Activated T-helper 1 cell treated with Interleukin-2 at 50 U/mL for 16 hours (primary cell): ENCODE data around the gene CFAP90.

ENCODE experiments used
- DNase-seq: peaks from one replicate; pipeline ENCODE4 v3.0.0-alpha.2; 2020; ENCODE audit warnings: low read depth

CFAP90 gene

DNA sequence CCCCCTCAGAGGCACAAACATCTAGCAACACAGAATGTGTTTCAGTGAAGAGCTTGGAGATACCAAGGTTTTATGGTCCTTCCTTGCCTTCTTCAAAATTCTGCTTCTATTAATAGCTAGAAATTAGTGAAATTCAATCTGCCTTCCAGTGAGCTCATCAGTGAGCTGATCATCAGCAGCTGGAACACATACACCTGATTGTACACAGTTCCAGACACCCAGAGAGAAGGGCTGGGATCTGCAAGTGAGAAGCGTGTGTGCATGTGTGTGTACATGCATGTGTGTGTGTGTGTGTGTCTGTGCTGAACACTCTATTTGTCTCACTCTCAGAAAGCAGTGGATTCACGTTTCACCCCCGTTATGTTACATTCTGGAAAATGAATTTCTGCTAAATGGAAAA is 28.5 kb downstream of the CFAP90 start:
- DNase-seq, result no peak

DNA sequence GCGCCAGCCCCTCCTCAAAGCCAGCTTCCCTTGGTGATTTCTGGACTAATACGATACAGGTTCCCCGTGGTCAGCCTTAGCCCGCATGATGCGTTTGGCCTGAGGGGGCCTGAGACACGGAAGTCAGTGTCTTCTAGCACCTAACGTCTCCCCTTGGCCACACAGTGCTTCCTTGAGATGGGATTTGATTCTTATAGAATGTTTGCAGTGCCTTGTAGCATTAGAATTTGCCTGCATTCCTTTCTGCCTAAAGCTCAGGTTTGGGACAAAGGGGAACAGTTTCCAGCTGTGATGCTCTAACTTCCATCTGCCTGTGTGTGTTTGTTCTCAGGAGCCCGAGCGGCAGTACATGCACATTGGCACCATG is 34.4 kb downstream of the CFAP90 start:
- DNase-seq, result no peak

DNA sequence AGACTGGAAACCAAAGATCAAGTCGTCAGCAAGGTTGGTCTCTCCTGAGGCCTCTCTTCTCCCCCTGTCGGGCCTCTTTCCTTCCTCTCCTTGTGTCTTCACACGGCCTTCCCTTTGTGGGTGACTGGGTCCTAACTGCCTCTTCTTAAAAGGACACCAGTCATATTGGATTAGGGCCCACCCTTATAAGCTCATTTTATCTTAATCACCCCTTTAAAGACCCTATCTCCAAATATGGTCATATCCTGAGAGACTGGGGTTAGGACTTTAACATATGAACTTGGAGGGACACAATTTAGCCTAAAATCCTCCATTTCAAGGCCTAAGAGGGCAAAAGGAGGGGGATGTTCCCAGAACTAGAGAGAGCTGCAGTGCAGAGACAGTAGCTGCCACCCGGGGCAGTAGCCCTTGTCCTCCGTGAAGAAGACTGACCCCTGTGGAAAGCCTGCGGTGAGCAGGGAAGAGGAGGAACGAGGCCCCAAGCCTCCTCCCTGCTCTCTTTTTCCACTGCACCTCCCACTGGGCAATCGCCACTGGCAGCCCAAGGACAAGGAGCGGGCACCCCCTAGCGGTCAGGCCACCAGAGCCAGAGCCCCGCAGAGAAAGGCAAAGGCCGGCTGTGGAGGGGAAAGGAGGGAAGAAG is 34.9 kb downstream of the CFAP90 start:
- peak; percentile 24 for DNase-seq

DNA sequence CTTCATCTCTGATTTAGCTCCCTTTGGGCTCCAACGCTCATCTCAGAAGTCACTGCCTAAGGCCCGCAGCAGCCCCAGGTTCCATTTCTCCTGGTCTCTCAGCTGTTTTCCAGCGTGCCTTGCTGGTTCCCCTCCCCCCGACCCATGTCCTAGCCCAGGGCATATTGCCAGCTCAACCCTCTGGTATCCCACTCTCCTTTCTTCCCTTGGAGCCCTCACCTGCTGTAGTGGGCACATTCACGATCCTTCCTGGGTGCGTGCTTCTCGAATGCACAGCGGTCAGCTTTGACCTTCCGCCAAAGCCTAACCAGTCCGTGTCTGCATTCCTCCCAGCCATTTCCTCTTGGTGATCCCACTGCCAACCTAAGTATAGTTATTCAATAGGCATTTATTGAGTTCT is 36.1 kb downstream of the CFAP90 start:
- DNase-seq, result no peak

DNA sequence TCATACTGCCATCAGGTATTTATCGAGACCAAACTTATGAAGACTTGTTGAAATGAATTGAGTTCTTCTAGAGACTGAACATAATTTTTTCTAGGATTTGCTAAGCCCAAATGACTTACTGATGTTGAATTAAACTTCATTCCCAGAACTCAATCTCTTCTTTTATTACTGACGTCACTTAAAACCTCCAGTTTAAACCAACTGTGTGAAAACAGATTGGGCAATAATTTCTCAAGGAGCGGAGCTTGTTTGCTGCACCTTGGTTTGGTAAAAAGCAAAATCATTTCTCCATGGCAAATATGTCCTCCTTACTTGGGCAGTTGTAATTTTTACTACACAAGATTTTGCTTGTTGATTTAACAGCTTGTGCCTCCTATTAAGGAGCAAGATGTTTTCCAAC is 37.4 kb downstream of the CFAP90 start:
- no peak for DNase-seq

DNA sequence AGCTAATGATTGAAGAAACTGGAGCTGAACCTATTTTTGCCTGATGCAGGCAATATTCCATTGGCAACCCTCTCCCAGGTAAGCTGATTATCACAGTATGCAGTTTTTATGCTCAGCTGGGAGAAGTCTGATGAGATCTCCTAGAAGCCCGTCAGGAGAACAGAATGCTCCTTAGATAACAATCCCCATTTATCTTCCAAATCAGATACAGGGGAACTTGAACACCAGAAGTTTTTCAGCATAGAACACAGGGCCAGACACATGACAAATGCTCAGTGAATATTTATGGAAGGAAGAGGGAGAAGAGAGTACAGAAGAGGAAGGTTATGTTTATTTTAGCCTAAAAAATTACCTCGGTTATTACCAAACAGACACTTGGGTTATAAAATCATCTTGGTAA is 37.9 kb downstream of the CFAP90 start:
- no peak for DNase-seq

DNA sequence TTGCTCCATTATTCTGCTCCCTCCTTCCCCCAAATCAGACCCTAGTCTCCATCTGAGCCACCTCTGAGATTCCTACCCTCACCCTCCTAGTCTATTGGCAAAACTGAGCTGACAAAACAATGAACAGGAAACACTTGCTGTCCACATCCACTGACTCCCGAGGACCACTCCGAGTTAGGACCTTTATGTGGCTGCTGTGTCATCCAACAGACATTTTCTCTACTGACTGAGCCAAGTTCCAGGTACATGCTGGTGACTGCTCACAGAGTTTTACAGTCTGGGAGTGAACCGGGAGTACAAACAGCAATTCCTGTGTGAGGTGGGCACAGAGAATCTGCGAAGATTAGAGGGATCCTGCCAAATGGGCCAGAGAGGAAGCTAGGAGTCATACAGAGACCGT is 39.2 kb downstream of the CFAP90 start:
- DNase-seq, result no peak

DNA sequence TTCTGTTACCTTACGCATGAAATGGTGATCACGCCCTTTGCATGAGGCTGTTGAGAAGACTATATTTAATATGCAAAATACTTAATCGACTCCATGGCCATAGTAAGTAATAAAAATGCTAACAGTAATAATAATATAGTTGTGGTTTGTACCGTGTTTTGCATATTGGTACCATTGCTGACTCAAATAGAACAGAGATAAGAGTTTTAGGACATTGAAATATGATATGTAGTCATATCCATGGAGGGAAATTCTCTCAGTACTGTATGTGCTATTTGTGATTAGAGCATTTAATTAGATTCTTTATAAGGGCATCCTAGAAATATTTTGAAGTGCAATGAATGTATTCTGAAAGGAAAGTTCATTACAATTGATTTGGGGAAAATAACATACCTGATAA is 41.9 kb downstream of the CFAP90 start:
- DNase-seq, result no peak

DNA sequence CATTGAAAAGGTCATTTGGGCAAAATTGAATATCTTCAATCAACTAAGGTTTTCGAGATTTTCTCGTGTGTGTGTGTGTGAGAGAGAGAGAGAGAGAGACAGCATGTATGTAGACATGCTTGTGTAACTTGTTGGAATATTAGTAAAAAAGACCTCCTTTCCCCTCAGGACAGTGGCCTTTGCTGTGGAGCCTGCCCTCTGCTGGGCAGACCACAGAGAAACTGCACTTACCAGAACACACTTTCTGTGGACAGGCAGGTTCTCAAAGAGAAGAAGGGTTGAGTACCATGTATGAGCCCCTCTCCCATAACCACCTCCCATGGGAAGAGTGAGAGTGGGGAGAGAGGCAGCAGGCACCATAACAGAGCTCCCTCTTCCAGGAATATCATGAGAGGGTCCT is 45.6 kb downstream of the CFAP90 start:
- no peak for DNase-seq

DNA sequence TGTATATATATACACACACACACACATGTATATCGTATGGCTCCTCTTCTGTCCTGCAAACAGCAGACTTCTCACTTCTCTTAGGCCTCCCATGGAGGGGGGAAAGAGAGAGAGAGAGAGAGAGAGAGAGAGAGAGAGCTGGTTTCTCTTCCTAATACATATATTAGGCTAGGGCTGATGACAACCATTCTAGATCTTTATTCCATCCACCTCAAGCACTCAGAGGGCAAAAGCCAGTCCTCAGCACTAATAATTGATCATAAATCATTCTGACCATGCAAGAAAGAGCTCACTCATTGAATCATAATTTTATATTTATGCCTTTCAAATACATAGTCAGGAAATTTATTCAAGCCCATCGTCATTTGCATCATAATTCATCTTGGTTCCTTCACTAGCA is 47.0 kb downstream of the CFAP90 start:
- DNase-seq, result no peak

DNA sequence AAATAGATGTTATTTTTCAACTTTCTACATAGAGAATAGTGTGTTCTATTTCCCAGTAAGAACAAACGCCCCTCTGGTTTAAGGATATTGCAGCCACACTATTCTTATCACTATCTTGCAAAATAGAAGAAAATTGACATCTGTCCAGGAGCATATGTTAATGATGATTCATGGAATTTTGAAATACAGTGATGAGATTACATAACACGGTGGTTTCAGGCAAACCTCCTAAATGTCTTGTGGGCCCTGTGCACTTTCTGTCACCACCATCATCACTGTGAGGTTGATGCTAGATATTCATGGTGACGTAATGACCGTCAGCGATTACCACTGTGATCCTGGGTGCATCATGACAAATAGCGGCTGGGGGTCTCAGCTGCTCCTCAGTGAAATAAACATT is 48.1 kb downstream of the CFAP90 start:
- no peak for DNase-seq

DNA sequence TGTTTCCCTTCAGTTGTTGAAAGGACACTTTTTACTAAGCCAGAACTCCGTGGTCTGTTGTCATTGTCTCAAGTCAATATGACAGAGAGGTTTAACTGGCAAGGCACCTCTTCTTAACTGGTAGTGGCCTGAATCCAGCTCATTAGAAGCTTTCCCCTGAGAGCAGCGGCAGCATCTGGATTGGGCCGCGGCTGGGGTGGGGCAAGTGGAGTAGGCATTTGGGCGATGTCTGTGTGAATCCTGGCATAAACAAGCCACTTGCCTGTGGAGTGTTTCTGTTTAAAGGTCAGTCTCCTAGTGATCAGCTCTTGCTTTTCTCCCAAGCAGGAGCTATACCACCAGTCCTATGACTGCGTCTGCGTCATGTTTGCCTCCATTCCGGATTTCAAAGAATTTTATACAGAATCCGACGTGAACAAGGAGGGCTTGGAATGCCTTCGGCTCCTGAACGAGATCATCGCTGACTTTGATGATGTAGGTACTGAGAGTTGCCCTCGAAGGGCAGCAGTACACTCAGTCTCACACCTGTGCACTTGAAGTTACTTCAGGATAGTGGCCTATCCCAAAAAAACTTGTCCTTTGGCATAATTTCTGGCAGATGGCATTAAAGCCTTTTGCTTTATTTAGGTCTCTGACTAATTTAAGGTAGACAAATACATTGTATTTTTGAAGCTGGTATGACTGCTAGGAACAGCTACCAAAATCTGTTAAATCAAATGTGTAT is 48.9 kb downstream of the CFAP90 start:
- no peak for DNase-seq

DNA sequence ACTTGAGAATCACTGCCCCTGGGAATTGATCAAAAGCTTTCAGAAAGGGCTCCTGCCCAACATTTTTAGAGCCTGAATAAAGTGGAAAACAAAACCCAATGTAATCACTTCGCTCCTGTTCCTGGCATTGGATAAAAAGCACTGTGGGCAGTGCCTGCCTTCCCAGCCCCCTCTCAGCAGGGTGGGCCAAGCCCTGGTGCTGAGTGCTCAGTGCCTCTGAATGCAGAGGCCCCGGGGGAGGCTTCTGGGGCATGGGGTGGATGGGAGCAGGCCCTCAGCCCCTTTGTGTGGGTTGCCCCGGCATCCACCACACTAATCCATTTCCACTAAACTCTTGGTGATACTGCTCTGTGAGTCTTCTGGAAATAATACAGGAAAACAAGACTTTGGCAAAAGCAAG is 55.6 kb downstream of the CFAP90 start:
- DNase-seq, result no peak

DNA sequence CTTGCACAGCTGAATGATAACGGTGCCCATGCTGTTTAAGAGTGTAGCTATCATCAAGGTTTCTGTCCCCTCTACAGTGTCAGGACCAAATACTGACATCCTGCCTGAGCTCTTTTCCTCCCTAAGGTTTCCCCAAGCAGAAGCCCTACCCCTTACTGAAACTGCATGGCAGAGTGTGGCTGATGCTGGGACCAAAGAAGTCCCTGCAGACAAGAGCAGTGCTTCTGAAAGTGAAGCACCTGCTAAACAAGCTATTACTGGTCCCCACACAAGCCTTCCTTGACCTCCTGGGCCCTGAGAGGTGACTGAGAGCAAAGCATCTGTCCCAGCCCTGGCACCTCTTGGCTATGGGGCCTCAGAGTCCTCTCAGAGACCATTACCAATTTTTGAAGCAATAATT is 56.1 kb downstream of the CFAP90 start:
- DNase-seq, result no peak

DNA sequence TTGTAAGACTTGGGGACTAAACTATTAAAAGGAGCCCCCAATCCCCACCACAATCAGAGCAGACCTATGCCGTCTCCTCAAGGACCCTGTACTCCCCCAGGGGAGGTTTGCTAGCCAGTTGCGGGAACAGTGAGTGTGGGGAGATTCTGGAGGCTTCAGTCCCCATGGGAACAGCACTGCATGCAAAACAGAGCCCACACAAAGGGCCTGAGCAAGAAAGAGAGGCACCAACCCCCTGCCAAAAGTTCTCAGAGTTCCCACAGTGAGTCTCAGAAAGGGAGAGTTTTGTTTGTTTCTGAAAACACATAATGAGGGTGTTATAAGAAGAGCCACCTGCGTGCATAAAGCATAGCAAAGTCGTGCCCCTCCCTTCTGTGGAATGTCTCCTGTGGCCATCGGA is 56.6 kb downstream of the CFAP90 start:
- no peak for DNase-seq

DNA sequence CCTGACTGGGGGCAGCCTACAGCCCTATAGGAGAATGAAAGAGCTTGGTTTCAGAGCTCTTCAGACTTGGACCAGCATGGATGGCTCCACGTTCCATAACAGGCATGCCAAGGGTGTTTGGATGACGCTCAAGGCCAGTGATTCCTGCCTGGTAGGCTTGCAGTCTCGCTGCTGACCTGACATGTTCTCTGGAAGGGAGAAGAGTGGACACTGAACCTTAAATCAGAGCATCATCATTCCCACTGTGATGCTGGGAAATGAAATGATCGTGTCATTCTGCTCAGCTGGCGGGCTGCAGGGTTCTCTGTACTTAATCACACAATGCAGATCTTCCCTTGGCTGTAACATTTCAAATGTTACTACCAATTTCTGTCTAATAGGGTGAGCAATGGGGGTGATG is 57.0 kb downstream of the CFAP90 start:
- no peak for DNase-seq

DNA sequence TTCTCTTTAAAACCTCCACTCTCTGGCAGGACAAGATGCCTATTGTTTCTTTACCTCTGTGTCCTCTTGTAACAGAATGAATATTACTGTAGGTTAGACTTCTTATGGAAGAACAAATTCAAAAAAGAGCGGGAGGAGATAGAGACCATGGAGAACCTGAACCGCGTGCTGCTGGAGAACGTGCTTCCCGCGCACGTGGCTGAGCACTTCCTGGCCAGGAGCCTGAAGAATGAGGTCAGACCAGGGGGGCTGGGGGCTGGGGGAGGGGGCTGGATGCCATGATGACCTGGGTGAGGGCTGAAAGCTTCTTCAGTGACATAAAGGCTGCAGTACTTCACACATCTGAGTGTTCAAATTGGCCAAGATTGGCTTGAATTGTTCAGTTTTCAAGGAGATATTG is 61.4 kb downstream of the CFAP90 start:
- DNase-seq, result no peak

DNA sequence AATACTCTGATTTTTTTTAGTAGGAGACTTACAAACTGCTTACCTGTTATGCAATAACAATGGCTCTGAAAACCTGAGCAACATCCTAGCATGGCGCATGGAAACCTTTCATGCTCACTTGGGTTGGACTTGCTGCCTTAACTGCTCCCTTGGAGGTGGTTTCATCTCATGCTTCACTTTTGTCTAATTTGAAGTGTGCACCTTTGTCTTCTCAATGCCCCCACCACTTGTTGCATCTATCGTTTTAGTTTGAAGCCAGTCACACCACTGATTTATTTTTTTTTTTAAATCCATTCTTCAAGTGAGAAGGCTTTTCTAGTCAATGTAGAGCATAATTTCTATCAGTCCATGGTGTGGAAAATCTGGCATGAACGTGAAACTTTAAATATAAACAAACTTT is 63.2 kb downstream of the CFAP90 start:
- DNase-seq, result no peak

DNA sequence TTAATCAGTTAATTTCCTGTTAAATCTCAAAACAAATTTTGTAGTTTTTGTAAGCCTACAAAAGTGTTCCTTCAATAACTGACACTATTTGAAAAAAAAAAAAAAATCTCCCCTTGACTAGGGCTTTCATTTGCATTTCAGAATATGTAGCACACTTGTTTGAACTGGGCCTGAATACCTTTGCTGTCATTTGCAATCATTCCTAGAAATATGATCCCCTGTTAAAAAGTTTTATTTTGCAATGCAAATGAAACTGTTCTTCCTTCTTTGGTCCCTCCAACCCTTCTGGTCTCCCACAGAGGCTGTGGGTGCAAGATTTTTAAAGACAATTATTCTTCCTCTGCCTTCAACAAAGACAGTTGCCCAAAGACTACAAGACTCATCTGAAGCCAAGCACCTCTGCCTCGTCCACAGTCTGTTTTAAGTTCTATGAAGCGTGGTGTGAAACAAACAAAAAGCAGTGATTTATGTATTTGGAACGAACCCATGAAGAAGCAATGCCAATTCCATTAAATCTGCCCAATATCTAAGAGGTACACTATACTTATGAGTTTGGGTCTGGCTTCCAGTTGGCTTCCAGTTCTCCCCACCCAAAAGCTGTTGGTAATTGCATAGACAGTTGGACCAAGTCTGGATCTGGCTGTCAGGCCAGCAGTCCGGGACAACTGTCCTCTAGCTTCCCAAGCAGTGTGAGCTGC is 66.1 kb downstream of the CFAP90 start:
- no peak for DNase-seq

DNA sequence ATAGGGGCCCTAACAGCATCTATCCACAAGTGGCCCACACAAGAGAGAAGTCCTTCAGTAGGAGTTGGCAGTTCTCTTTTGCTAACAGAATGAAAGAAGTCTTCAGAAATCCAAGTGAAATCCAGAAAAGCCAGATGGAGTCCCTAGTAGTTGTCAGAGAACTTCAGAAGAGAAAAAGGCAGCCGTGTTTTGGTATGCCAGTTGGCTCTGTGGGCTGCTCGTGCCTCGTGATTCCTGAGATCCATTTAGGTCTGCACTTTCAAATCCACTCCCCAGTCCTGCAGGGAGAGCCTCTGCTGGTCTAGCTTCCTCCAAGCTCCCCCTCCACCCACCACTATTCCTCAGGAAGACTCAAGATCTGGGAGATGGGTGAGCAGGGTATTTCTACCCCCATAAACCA is 69.0 kb downstream of the CFAP90 start:
- DNase-seq, result no peak
